Endothelial cell of umbilical vein (primary cell): ENCODE results near the gene NACA. TPM values are rescaled to one million over a fixed set of nuclear protein-coding genes. Genes with fewer than 3 reads are reported as not detected.

Experiments used
- BruUV-seq: library from RNA; stranded (reverse); fragments of 400-500 nt; replicated peaks from 2 replicates; lab custom pipeline; 2021; lab: Mats Ljungman, UMichigan
- CTCF ChIA-PET: fragments of 300-600, 350-600 bp; sonication (Branson Sonifier 250); formaldehyde crosslinking; loops from one replicate; lab custom pipeline; 2021; ENCODE audit warnings: antibody characterized with exemption, inconsistent platforms; lab: Charles Lee
- POLR2A ChIA-PET: fragments of 300-600, 350-600 bp; sonication (Branson Sonifier 250); formaldehyde crosslinking; loops from one replicate; lab custom pipeline; 2021; ENCODE audit warnings: antibody characterized with exemption, inconsistent platforms; lab: Charles Lee
- DNase-seq: peaks from one replicate; pipeline ENCODE4 v3.0.0-alpha.2; 2011; ENCODE audit warnings: low read depth, low spot score
- FAIRE-seq: peaks from 2 replicates; lab custom pipeline; 2011; peaks lifted over from hg19 to GRCh38; lab: Jason Lieb, UNC
- H2AFZ ChIP-seq: 2 replicates; pipeline ENCODE4 v1.6.0; 2012; ENCODE audit warnings: low read depth, low read length, control low read depth, inconsistent platforms
- H3K27ac ChIP-seq: 2 replicates; pipeline ENCODE4 v1.5.1; 2011; ENCODE audit warnings: low read depth, mild to moderate bottlenecking, control low read depth, low read length, moderate library complexity; ENCODE audit not compliant: insufficient read depth
- H3K27me3 ChIP-seq, 2 experiments: 2 replicates each; pipeline versions ENCODE4 v1.6.0 to v1.6.1; 2011; ENCODE audit warnings: low read length in 2 of 2, mixed read lengths in 1 of 2; ENCODE audit not compliant: control insufficient read depth in 2 of 2, insufficient read depth in 2 of 2
- H3K36me3 ChIP-seq, 2 experiments: 2 replicates in 1 of 2; 3 replicates in 1 of 2; pipeline ENCODE4 v1.5.1; 2011; ENCODE audit warnings: low read length in 2 of 2, mild to moderate bottlenecking in 1 of 2, moderate library complexity in 1 of 2; ENCODE audit not compliant: control insufficient read depth in 2 of 2, insufficient read depth in 2 of 2; ENCODE audit errors: extremely low read depth in 1 of 2
- H3K4me1 ChIP-seq: 3 replicates; pipeline ENCODE4 v1.5.1; 2011; ENCODE audit warnings: mild to moderate bottlenecking, low read length; ENCODE audit not compliant: control insufficient read depth, insufficient read depth; ENCODE audit errors: extremely low read depth
- H3K4me2 ChIP-seq: 2 replicates; pipeline ENCODE4 v1.6.1; 2011; ENCODE audit warnings: low read length, control low read depth, mixed read lengths; ENCODE audit not compliant: insufficient read depth
- H3K4me3 ChIP-seq, 3 experiments: fragments of 200-600 bp in 1 of 3; sonication (generic), shearing (Covaris generic) in 1 of 3; replicated peaks in 1 of 3; 2 replicates each; pipeline ENCODE4 v1.5.1; 2011 to 2016; ENCODE audit warnings: control low read depth in 3 of 3, low read length in 3 of 3, mild to moderate bottlenecking in 2 of 3, inconsistent platforms in 1 of 3, low read depth in 1 of 3, moderate library complexity in 1 of 3; ENCODE audit not compliant: insufficient read depth in 1 of 3
- H3K79me2 ChIP-seq: 2 replicates; pipeline ENCODE4 v1.6.0; 2012; ENCODE audit warnings: low read length, inconsistent platforms; ENCODE audit not compliant: control insufficient read depth, insufficient read depth
- H3K9ac ChIP-seq: replicated peaks from 2 replicates; pipeline ENCODE3; 2011; ENCODE audit warnings: low read length, control low read depth; ENCODE audit not compliant: insufficient read depth; ENCODE audit errors: extremely low read depth
- H3K9me1 ChIP-seq: replicated peaks from 3 replicates; pipeline ENCODE4 v1.6.0; 2011; ENCODE audit warnings: mild to moderate bottlenecking, low read length; ENCODE audit not compliant: control insufficient read depth, insufficient read depth; ENCODE audit errors: extremely low read depth
- H3K9me3 ChIP-seq: replicated peaks from 2 replicates; pipeline ENCODE4 v1.5.1; 2012; ENCODE audit warnings: low read length, inconsistent platforms; ENCODE audit not compliant: control insufficient read depth, insufficient read depth
- H4K20me1 ChIP-seq: replicated peaks from 2 replicates; pipeline ENCODE3; 2011; ENCODE audit warnings: mild to moderate bottlenecking, low read length; ENCODE audit not compliant: control insufficient read depth, insufficient read depth; ENCODE audit errors: extremely low read depth
- EZH2 ChIP-seq: IDR thresholded peaks from 2 replicates; pipeline ENCODE4 v1.6.1; 2012; ENCODE audit warnings: borderline replicate concordance, low read depth, mild to moderate bottlenecking, moderate library complexity, low read length, inconsistent platforms; ENCODE audit not compliant: severe bottlenecking
- FOS ChIP-seq: IDR thresholded peaks from 2 replicates; pipeline ENCODE4 v1.6.1; 2011; ENCODE audit warnings: mild to moderate bottlenecking, low read length, moderate library complexity, borderline replicate concordance; ENCODE audit not compliant: insufficient read depth
- GATA2 ChIP-seq: IDR thresholded peaks from 2 replicates; pipeline ENCODE4 v1.7.0; 2011; ENCODE audit warnings: low read depth, mild to moderate bottlenecking, moderate library complexity, mixed read lengths, low read length; ENCODE audit not compliant: insufficient read length, insufficient read depth
- JUN ChIP-seq: IDR thresholded peaks from 2 replicates; pipeline ENCODE4 v1.6.1; 2011; ENCODE audit warnings: borderline replicate concordance, low read depth; ENCODE audit not compliant: insufficient read length, insufficient read depth
- MYC ChIP-seq: IDR thresholded peaks from one replicate; pipeline ENCODE4 v1.6.1; 2011; ENCODE audit warnings: mild to moderate bottlenecking, low read depth, low read length
- POLR2A ChIP-seq: IDR thresholded peaks from 2 replicates; pipeline ENCODE4 v1.6.1; 2012; ENCODE audit warnings: low read depth, mild to moderate bottlenecking, control low read depth, low read length
- POLR2AphosphoS5 ChIP-seq: IDR thresholded peaks from 2 replicates; pipeline ENCODE4 v1.6.1; 2012; ENCODE audit warnings: low read depth, mild to moderate bottlenecking, control low read depth, low read length, moderate library complexity; ENCODE audit not compliant: insufficient read depth
- dilution Hi-C: fragments of 300-500 bp; cut with MboI; formaldehyde crosslinking; loops from one replicate; pipeline ENCODE4 v1.15.0; 2019; ENCODE audit warnings: low sequenced_read_pairs; ENCODE audit not compliant: extremely low pct_ligation_motif_present
- intact Hi-C: fragments of 100-400 bp; cut with micrococcal nuclease; formaldehyde crosslinking; loops from one replicate; pipeline ENCODE4 v1.10.0; 2022
- polyA plus RNA-seq, 4 experiments: library from polyadenylated mRNA; depleted of rRNA in 3 of 4; stranded (reverse) in 3 of 4; unstranded in 1 of 4; fragments of >200 nt; gene quantifications; 2 replicates each; pipeline versions ENCODE4 v1.2.1 to v1.2.3, GENCODE V29; 2011 to 2012; ENCODE audit warnings: missing spikeins in 1 of 4
- total RNA-seq: library from RNA; stranded (reverse); gene quantifications from 2 replicates; pipeline ENCODE4 v1.2.3, GENCODE V29; 2021
- TF ChIP-seq, protein P1 (sequence below), 2 donors: IDR thresholded peaks; 1 replicate in 1 of 2; 2 replicates in 1 of 2; pipeline ENCODE4 v1.5.1; 2011; ENCODE audit warnings: low read length in 2 of 2, mild to moderate bottlenecking in 2 of 2, moderate library complexity in 2 of 2, control low read depth in 1 of 2, inconsistent platforms in 1 of 2, low read depth in 1 of 2; ENCODE audit not compliant: insufficient read depth in 1 of 2; ENCODE audit errors: extremely low read depth in 1 of 2
- TF ChIP-seq, protein P2 (sequence below): IDR thresholded peaks from 2 replicates; pipeline ENCODE4 v1.6.1; 2011; ENCODE audit not compliant: insufficient read depth, insufficient read length

Gene NACA
- total and polyA plus RNA-seq, 2 donors (not counting 3 experiments of a cell fraction or from before 2014, with no cell fraction given), result 260 to 892 TPM

DNA sequence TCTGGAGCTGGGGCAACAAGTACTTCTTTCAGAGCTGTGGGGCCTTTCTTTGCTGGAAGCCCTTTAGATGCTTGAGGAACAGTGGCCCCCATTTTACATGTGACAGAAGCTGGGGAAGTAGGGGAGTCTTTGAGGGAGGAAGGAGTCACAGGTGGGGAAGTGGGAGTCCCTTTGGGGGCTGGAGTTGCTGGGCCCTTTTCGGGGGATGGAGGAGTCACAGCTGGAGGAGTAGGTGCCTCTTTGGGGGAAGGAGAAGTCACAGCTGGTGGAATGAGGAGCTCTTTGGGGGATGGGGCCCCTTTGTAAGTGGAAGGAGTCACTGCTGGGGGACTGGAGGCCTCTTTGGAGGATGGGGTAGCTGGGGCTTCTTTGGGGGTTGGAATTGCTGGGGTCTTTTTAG, 8.6 kb downstream of the NACA start:
- no peak for FAIRE-seq
- Histone ChIP-seq H3K9ac (no peak overlapping the region), H4K20me1 (peaks cover 2% of the 10 kb centered on the region), H3K27ac (no peak overlapping the region), H3K36me3 (peaks cover 33 to 38% of the 10 kb centered on the region in 2 experiments), H3K27me3 (no peaks in the 10 kb centered on the region), H3K9me1 (no peaks in the 10 kb centered on the region), H3K9me3 (no peaks in the 10 kb centered on the region), H3K4me3 (no peak overlapping the region), H2AFZ (no peak overlapping the region), H3K4me1 (peaks cover 11% of the 10 kb centered on the region), H3K4me2 (no peak overlapping the region), H3K79me2 (peaks cover 65% of the 10 kb centered on the region)
- CTCF ChIA-PET, result interaction anchor here (0.7 to 1.0 kb wide), 2 partner anchors 9 to 18 kb away, joined by 3 read pairs; partner anchors contain the start of gene NACA
- POLR2A ChIA-PET, result interaction anchor here (2.1 kb wide), 1 partner anchor 9 kb away, joined by 8 read pairs; the partner anchor contains the start of gene NACA
- TF ChIP-seq GATA2 (no peak), JUN (no peak), POLR2AphosphoS5 (no peak), FOS (no peak)
- TF ChIP-seq, protein P1, sequence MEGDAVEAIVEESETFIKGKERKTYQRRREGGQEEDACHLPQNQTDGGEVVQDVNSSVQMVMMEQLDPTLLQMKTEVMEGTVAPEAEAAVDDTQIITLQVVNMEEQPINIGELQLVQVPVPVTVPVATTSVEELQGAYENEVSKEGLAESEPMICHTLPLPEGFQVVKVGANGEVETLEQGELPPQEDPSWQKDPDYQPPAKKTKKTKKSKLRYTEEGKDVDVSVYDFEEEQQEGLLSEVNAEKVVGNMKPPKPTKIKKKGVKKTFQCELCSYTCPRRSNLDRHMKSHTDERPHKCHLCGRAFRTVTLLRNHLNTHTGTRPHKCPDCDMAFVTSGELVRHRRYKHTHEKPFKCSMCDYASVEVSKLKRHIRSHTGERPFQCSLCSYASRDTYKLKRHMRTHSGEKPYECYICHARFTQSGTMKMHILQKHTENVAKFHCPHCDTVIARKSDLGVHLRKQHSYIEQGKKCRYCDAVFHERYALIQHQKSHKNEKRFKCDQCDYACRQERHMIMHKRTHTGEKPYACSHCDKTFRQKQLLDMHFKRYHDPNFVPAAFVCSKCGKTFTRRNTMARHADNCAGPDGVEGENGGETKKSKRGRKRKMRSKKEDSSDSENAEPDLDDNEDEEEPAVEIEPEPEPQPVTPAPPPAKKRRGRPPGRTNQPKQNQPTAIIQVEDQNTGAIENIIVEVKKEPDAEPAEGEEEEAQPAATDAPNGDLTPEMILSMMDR (IDR thresholded peaks at IDR 0.05; ENCODE audit: extremely low read depth in 1 of 2, insufficient read depth in 1 of 2, low read depth in 1 of 2, low read length in 2 of 2), result no peak
- BruUV-seq, result no TSS peak
- no peak for DNase-seq
- intact Hi-C loops (no loop called here), dilution Hi-C loops (no loop called here)

DNA sequence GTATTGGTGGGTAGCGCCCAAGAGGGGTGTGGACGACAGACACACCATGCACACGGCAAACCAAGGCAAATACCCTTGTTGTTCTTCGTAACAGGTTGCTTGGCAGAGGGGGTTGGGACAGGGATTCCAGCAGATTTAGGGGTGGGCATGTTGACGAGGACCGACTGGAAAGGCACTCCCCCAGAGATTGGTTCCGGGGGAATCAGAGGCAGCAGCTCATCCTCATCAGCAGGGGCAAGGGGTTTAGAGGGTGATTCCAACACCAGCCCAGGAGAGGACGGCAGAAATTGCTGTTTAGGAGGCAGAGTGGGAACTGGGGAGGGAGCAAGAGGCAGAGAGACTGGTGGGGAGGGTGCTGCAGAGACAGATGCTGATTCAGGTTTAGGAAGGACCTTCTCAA, 9.3 kb downstream of the NACA start:
- H3K79me2 ChIP-seq, result peaks cover 58% of the 10 kb centered on the region
- H3K27me3 ChIP-seq, result no peaks in the 10 kb centered on the region
- H2AFZ ChIP-seq, result no peak overlapping the region
- H3K4me2 ChIP-seq, result no peak overlapping the region
- H3K9me1 ChIP-seq, result no peaks in the 10 kb centered on the region
- H3K27ac ChIP-seq, result no peak overlapping the region
- ChIA-PET CTCF (no interaction called here), POLR2A (interaction anchor here (2.1 kb wide), 1 partner anchor 10 kb away, joined by 8 read pairs; the partner anchor contains the start of gene NACA)
- dilution Hi-C loops, result no loop called here
- H3K4me1 ChIP-seq, result peaks cover 4% of the 10 kb centered on the region
- peaks cover 2% of the 10 kb centered on the region for H4K20me1 ChIP-seq
- no peak for TF ChIP-seq MYC
- no peak for TF ChIP-seq JUN
- TF ChIP-seq POLR2AphosphoS5, result no peak
- TF ChIP-seq, protein P1 (IDR thresholded peaks at IDR 0.05; ENCODE audit: extremely low read depth in 1 of 2, insufficient read depth in 1 of 2, low read depth in 1 of 2, low read length in 2 of 2), result no peak
- TF ChIP-seq POLR2A, result no peak
- TF ChIP-seq EZH2, result no peak
- TF ChIP-seq GATA2, result no peak
- TF ChIP-seq, protein P2, sequence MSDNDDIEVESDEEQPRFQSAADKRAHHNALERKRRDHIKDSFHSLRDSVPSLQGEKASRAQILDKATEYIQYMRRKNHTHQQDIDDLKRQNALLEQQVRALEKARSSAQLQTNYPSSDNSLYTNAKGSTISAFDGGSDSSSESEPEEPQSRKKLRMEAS, result no peak
- TF ChIP-seq FOS, result no peak
- H3K9me3 ChIP-seq, result no peaks in the 10 kb centered on the region
- no peak for DNase-seq
- no peak overlapping the region for H3K9ac ChIP-seq
- intact Hi-C loops, result no loop called here
- peaks cover 30 to 38% of the 10 kb centered on the region in 2 experiments for H3K36me3 ChIP-seq
- BruUV-seq, result no TSS peak
- no peak for FAIRE-seq
- no peak overlapping the region for H3K4me3 ChIP-seq
